ENCODE measurements around the gene CLK3. TPM values are rescaled to one million over a fixed set of nuclear protein-coding genes. Genes with fewer than 3 reads are reported as not detected.

The CLK3 gene
- total RNA-seq, 1 donor from 2014 or later: 65.8 TPM

- no peak overlapping the region for H3K9ac ChIP-seq (ENCODE audit: low read length)
- peaks cover 57% of the 10 kb centered on the region for H3K79me2 ChIP-seq (ENCODE audit: insufficient read depth, low read length)
- Mint-ChIP-seq H3K36me3 (ENCODE audit: low read depth, unreplicated experiment) (peaks cover 13% of the 10 kb centered on the region), H3K27ac (ENCODE audit: unreplicated experiment) (peak overlapping the region; percentile 96), H3K27me3 (ENCODE audit: low read depth, unreplicated experiment) (no peaks in the 10 kb centered on the region), H3K4me1 (ENCODE audit: low read depth, unreplicated experiment) (peaks cover 31% of the 10 kb centered on the region), H3K4me3 (ENCODE audit: unreplicated experiment) (no peak overlapping the region), H3K9me3 (ENCODE audit: unreplicated experiment) (no peaks in the 10 kb centered on the region)
- H3K9me3 ChIP-seq (ENCODE audit: insufficient read depth, low read depth, low read length): no peaks in the 10 kb centered on the region
- peak overlapping the region; percentile 51 for H3K4me2 ChIP-seq (ENCODE audit: low read length)
- TF ChIP-seq CTCF (IDR thresholded peaks at IDR 0.05; ENCODE audit: insufficient read depth, low read depth, low read length): no peak
- no peak for TF ChIP-seq EZH2 (IDR thresholded peaks at IDR 0.05; ENCODE audit: insufficient read depth, low read length)
- H3K4me3 ChIP-seq (ENCODE audit: insufficient read depth, low read depth, low read length): no peak overlapping the region
- H3K27ac ChIP-seq (ENCODE audit: low read depth, low read length): peak overlapping the region; percentile 25
- peaks cover 60% of the 10 kb centered on the region for H4K20me1 ChIP-seq (ENCODE audit: insufficient read depth, low read length)
- peaks cover 10% of the 10 kb centered on the region for H3K36me3 ChIP-seq (ENCODE audit: insufficient read depth, low read length)
- peaks cover 18% of the 10 kb centered on the region for H3K4me1 ChIP-seq (ENCODE audit: insufficient read depth, low read length)
- no peaks in the 10 kb centered on the region for H3K27me3 ChIP-seq (ENCODE audit: insufficient read depth, low read length)
- DNase-seq (ENCODE audit: low read depth) (no peak), FAIRE-seq (no peak)
- no peak overlapping the region for H2AFZ ChIP-seq (ENCODE audit: low read depth, low read length)
These were observed 28.1 kb downstream of the CLK3 start for GRCh38 chr15:74643665-74644204.

GRCh38 chr15:74646480-74646879 lies 30.8 kb downstream of the CLK3 start:
- Histone ChIP-seq H3K4me3 (ENCODE audit: insufficient read depth, low read depth, low read length) (no peak overlapping the region), H3K4me1 (ENCODE audit: insufficient read depth, low read length) (peaks cover 24% of the 10 kb centered on the region), H3K79me2 (ENCODE audit: insufficient read depth, low read length) (peaks cover 52% of the 10 kb centered on the region), H3K36me3 (ENCODE audit: insufficient read depth, low read length) (no peaks in the 10 kb centered on the region), H2AFZ (ENCODE audit: low read depth, low read length) (no peak overlapping the region), H3K27me3 (ENCODE audit: insufficient read depth, low read length) (no peaks in the 10 kb centered on the region), H3K4me2 (ENCODE audit: low read length) (no peak overlapping the region), H3K9me3 (ENCODE audit: insufficient read depth, low read depth, low read length) (no peaks in the 10 kb centered on the region), H4K20me1 (ENCODE audit: insufficient read depth, low read length) (peaks cover 68% of the 10 kb centered on the region), H3K9ac (ENCODE audit: low read length) (no peak overlapping the region), H3K27ac (ENCODE audit: low read depth, low read length) (no peak overlapping the region)
- TF ChIP-seq EZH2 (IDR thresholded peaks at IDR 0.05; ENCODE audit: insufficient read depth, low read length) (no peak), CTCF (IDR thresholded peaks at IDR 0.05; ENCODE audit: insufficient read depth, low read depth, low read length) (no peak)
- FAIRE-seq: no peak
- Mint-ChIP-seq H3K9me3 (ENCODE audit: unreplicated experiment) (no peaks in the 10 kb centered on the region), H3K27ac (ENCODE audit: unreplicated experiment) (peak overlapping the region; percentile 4), H3K4me1 (ENCODE audit: low read depth, unreplicated experiment) (peaks cover 34% of the 10 kb centered on the region), H3K36me3 (ENCODE audit: low read depth, unreplicated experiment) (peaks cover 14% of the 10 kb centered on the region), H3K27me3 (ENCODE audit: low read depth, unreplicated experiment) (no peaks in the 10 kb centered on the region), H3K4me3 (ENCODE audit: unreplicated experiment) (no peak overlapping the region)
- DNase-seq (ENCODE audit: low read depth): no peak

DNA sequence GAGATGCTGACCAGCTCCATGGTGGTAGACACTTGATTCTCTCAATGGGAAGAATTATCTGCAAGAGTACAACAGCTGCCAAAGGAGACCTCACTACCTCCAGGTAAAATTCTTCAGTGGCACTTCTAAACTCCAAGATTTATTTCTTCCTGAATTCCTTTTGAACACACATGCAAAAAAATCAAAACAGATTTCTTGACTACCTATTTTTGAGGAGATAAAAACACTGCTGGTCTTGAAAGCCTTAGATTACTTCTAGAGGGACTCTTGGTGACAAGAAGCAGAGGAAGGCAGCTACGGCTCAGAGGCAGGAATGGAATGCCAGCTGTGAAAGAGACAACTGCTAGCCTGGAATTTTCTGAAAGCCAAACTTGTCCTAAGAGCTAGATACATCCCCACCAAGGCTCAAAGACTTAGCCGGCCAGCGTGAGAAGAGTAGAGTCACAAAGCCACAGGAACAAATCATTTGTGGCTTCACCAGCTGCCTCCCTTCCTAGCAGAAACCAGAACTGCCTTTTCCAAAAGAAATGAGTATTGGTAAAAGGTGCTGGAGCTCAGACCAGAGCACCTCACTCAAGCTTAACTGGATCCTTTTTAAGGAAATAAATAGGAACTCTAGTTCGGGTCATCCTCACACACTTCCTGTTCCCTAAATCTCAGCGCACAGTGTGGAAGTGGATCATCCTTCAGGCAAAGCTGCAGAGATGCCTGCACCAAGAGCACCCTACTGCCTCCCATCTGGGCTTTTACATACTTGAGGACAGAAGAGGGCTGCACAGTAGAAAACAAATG lies 32.6 kb downstream of the CLK3 start:
- H3K9me3 Mint-ChIP-seq (ENCODE audit: unreplicated experiment): no peaks in the 10 kb centered on the region
- H3K79me2 ChIP-seq (ENCODE audit: insufficient read depth, low read length): peaks cover 43% of the 10 kb centered on the region

More for the DNA sequence above, 32.6 kb downstream of the CLK3 start:
- Histone ChIP-seq H3K4me3 (ENCODE audit: insufficient read depth, low read depth, low read length) (no peak overlapping the region), H3K9me3 (ENCODE audit: insufficient read depth, low read depth, low read length) (no peaks in the 10 kb centered on the region), H4K20me1 (ENCODE audit: insufficient read depth, low read length) (peaks cover 67% of the 10 kb centered on the region), H3K36me3 (ENCODE audit: insufficient read depth, low read length) (no peaks in the 10 kb centered on the region), H3K4me1 (ENCODE audit: insufficient read depth, low read length) (peaks cover 16% of the 10 kb centered on the region), H2AFZ (ENCODE audit: low read depth, low read length) (no peak overlapping the region), H3K27ac (ENCODE audit: low read depth, low read length) (no peak overlapping the region), H3K9ac (ENCODE audit: low read length) (no peak overlapping the region), H3K27me3 (ENCODE audit: insufficient read depth, low read length) (no peaks in the 10 kb centered on the region), H3K4me2 (ENCODE audit: low read length) (no peak overlapping the region)
- TF ChIP-seq CTCF (IDR thresholded peaks at IDR 0.05; ENCODE audit: insufficient read depth, low read depth, low read length) (no peak), EZH2 (IDR thresholded peaks at IDR 0.05; ENCODE audit: insufficient read depth, low read length) (no peak)
- Mint-ChIP-seq H3K27ac (ENCODE audit: unreplicated experiment) (peak overlapping the region; percentile 19), H3K4me1 (ENCODE audit: low read depth, unreplicated experiment) (peaks cover 21% of the 10 kb centered on the region), H3K4me3 (ENCODE audit: unreplicated experiment) (no peak overlapping the region), H3K36me3 (ENCODE audit: low read depth, unreplicated experiment) (peaks cover 16% of the 10 kb centered on the region), H3K27me3 (ENCODE audit: low read depth, unreplicated experiment) (no peaks in the 10 kb centered on the region)
- FAIRE-seq (no peak), DNase-seq (ENCODE audit: low read depth) (no peak)
